Mesenchymal stem cell (in vitro differentiated cells and primary cell): Measurements from ENCODE around the gene DBNDD2.

Source experiments
- DNase-seq: peaks from one replicate; pipeline ENCODE4 v3.0.0-alpha.2; 2013
- H2AFZ ChIP-seq: one replicate; pipeline ENCODE4 v1.6.1; 2013; ENCODE audit warnings: low read depth, mild to moderate bottlenecking, control low read depth, inconsistent platforms, low read length, moderate library complexity
- H2AK5ac ChIP-seq: 2 replicates; pipeline ENCODE4 v1.6.1; 2013; ENCODE audit warnings: low read length, moderate library complexity, mild to moderate bottlenecking, inconsistent platforms; ENCODE audit not compliant: severe bottlenecking
- H2BK120ac ChIP-seq: one replicate; pipeline ENCODE4 v1.6.1; 2013; ENCODE audit warnings: low read depth, mild to moderate bottlenecking, inconsistent platforms, low read length, moderate library complexity
- H2BK12ac ChIP-seq, 2 experiments: one replicate each; pipeline ENCODE4 v1.6.1; 2013; ENCODE audit warnings: inconsistent platforms in 2 of 2, low read length in 2 of 2, mild to moderate bottlenecking in 2 of 2, moderate library complexity in 2 of 2, control low read depth in 1 of 2
- H2BK15ac ChIP-seq: one replicate; pipeline ENCODE4 v1.6.1; 2013; ENCODE audit warnings: mild to moderate bottlenecking, low read depth, inconsistent platforms; ENCODE audit not compliant: poor library complexity, severe bottlenecking
- H2BK5ac ChIP-seq: 2 replicates; pipeline ENCODE4 v1.6.1; 2013; ENCODE audit warnings: low read depth, mild to moderate bottlenecking, low read length, control low read depth, inconsistent platforms; ENCODE audit not compliant: poor library complexity, severe bottlenecking
- H3K14ac ChIP-seq, 2 experiments: one replicate each; pipeline ENCODE4 v1.6.1; 2013; ENCODE audit warnings: inconsistent platforms in 2 of 2, low read length in 2 of 2, control low read depth in 1 of 2, mild to moderate bottlenecking in 1 of 2, moderate library complexity in 1 of 2
- H3K18ac ChIP-seq, 2 experiments: one replicate each; pipeline ENCODE4 v1.6.1; 2013; ENCODE audit warnings: inconsistent platforms in 2 of 2, low read length in 2 of 2, control low read depth in 1 of 2, low read depth in 1 of 2, mild to moderate bottlenecking in 1 of 2
- H3K23ac ChIP-seq, 2 experiments: one replicate each; pipeline ENCODE4 v1.6.1; 2013; ENCODE audit warnings: inconsistent platforms in 2 of 2, low read length in 2 of 2, mild to moderate bottlenecking in 2 of 2, moderate library complexity in 2 of 2, control low read depth in 1 of 2
- H3K27ac ChIP-seq: 2 replicates; pipeline ENCODE4 v1.5.1; 2013; ENCODE audit warnings: mild to moderate bottlenecking, moderate library complexity, low read length, control low read depth, inconsistent platforms; ENCODE audit not compliant: poor library complexity, severe bottlenecking
- H3K27me3 ChIP-seq, 2 experiments: 2 replicates each; pipeline versions ENCODE4 v1.6.1 to v1.7.0; 2013; ENCODE audit warnings: low read length in 2 of 2, mild to moderate bottlenecking in 2 of 2, moderate library complexity in 2 of 2, control low read depth in 1 of 2, inconsistent platforms in 1 of 2; ENCODE audit not compliant: control insufficient read depth in 1 of 2, insufficient read depth in 1 of 2
- H3K36me3 ChIP-seq, 2 experiments: 2 replicates each; pipeline versions ENCODE4 v1.6.1 to v1.7.0; 2013; ENCODE audit warnings: low read length in 2 of 2, control low read depth in 1 of 2, inconsistent platforms in 1 of 2, low read depth in 1 of 2, mild to moderate bottlenecking in 1 of 2; ENCODE audit not compliant: insufficient read depth in 2 of 2, control insufficient read depth in 1 of 2
- H3K4ac ChIP-seq, 2 experiments: one replicate each; pipeline ENCODE4 v1.6.1; 2013; ENCODE audit warnings: inconsistent platforms in 2 of 2, low read length in 2 of 2, mild to moderate bottlenecking in 2 of 2, moderate library complexity in 2 of 2, control low read depth in 1 of 2, low read depth in 1 of 2
- H3K4me1 ChIP-seq: 2 replicates; pipeline ENCODE4 v1.6.1; 2013; ENCODE audit warnings: low read depth, low read length, control low read depth; ENCODE audit not compliant: control insufficient read depth, insufficient read depth
- H3K4me2 ChIP-seq: 2 replicates; pipeline ENCODE4 v1.6.1; 2013; ENCODE audit warnings: low read length, mild to moderate bottlenecking, inconsistent platforms; ENCODE audit not compliant: poor library complexity, severe bottlenecking
- H3K4me3 ChIP-seq, 2 experiments: 2 replicates each; pipeline versions ENCODE4 v1.5.1 to v1.7.0; 2013; ENCODE audit warnings: low read length in 2 of 2, mild to moderate bottlenecking in 2 of 2, control low read depth in 1 of 2, low read depth in 1 of 2; ENCODE audit not compliant: insufficient read depth in 1 of 2
- H3K79me1 ChIP-seq: replicated peaks from 2 replicates; pipeline ENCODE4 v1.6.1; 2013; ENCODE audit warnings: mild to moderate bottlenecking, control low read depth, low read length, inconsistent platforms; ENCODE audit not compliant: poor library complexity, severe bottlenecking
- H3K9ac ChIP-seq: 2 replicates; pipeline ENCODE4 v1.7.0; 2013; ENCODE audit warnings: mild to moderate bottlenecking, low read length, moderate library complexity
- H3K9me3 ChIP-seq: 2 replicates; pipeline ENCODE4 v1.7.0; 2013; ENCODE audit warnings: mild to moderate bottlenecking, low read length; ENCODE audit not compliant: control insufficient read depth
- H4K8ac ChIP-seq: one replicate; pipeline ENCODE4 v1.6.1; 2013; ENCODE audit warnings: inconsistent platforms, mild to moderate bottlenecking, low read length, moderate library complexity
- H4K91ac ChIP-seq: one replicate; pipeline ENCODE4 v1.6.1; 2013; ENCODE audit warnings: mild to moderate bottlenecking, low read length, inconsistent platforms
- WGBS: methylation state at CpG from one replicate; pipeline ENCODE4 v1.1.7; 2013; ENCODE audit warnings: mixed read lengths; 5-methylcytosine and 5-hydroxymethylcytosine counted together

DBNDD2 gene

GRCh38 chr20:45362804-45363610 is 45.1 kb upstream of the DBNDD2 start, which contains the start of gene SYS1:
Gene SYS1 (plus strand): TSS chr20:45363156. CDS start chr20:45363532, 376 bp downstream.
- Histone ChIP-seq H2BK12ac (no peak within 1 kb of the TSS), H2BK5ac (peak within 1 kb of the TSS; percentile 84), H4K8ac (peak within 1 kb of the TSS; percentile 99), H3K4me1 (peaks cover 19% of the 10 kb centered on the region), H3K9me3 (no peaks in the 10 kb centered on the region), H3K4me2 (peak within 1 kb of the TSS; percentile 76), H2BK120ac (peak within 1 kb of the TSS; percentile 77), H3K4ac (peak within 1 kb of the TSS in 1 of 2 experiments; percentile 90), H3K18ac (peak within 1 kb of the TSS; percentile 95 to 98), H3K27ac (peak within 1 kb of the TSS; percentile 95), H2BK15ac (peak within 1 kb of the TSS; percentile 84), H3K23ac (peak within 1 kb of the TSS in 1 of 2 experiments; percentile 3), H4K91ac (peak within 1 kb of the TSS; percentile 92), H3K14ac (peak within 1 kb of the TSS in 1 of 2 experiments; percentile 69), H3K4me3 (peak within 1 kb of the TSS; percentile 79 to 95), H3K79me1 (peaks cover 24% of the 10 kb centered on the region), H2AK5ac (peak within 1 kb of the TSS; percentile 55), H3K36me3 (peaks cover 22 to 29% of the 10 kb centered on the region in 2 experiments), H2AFZ (peak within 1 kb of the TSS; percentile 91), H3K9ac (peak within 1 kb of the TSS; percentile 99), H3K27me3 (no peaks in the 10 kb centered on the region)
- DNase-seq, result peak; percentile 98
- WGBS, result under 1% methylated on average over 55 of the region's 55 CpGs

GRCh38 chr20:45363611-45364492 is 44.2 kb upstream of the DBNDD2 start:
- no peak overlapping the region for H2AK5ac ChIP-seq
- no peak for DNase-seq
- no peaks in the 10 kb centered on the region for H3K27me3 ChIP-seq
- H3K9me3 ChIP-seq, result no peaks in the 10 kb centered on the region
- no peak overlapping the region for H2BK5ac ChIP-seq
- peak overlapping the region in 1 of 2 experiments; percentile 45 for H3K14ac ChIP-seq
- no peak overlapping the region for H3K4ac ChIP-seq
- H3K4me1 ChIP-seq, result peaks cover 14% of the 10 kb centered on the region
- H2BK12ac ChIP-seq, result no peak overlapping the region
- H2BK120ac ChIP-seq, result no peak overlapping the region
- H3K4me3 ChIP-seq, result peak overlapping the region; percentile 79 to 95
- peak overlapping the region; percentile 99 for H3K9ac ChIP-seq
- no peak overlapping the region for H2BK15ac ChIP-seq
- WGBS, result 28% methylated on average over 23 of the region's 23 CpGs
- no peak overlapping the region for H3K27ac ChIP-seq
- H2AFZ ChIP-seq, result no peak overlapping the region
- H3K36me3 ChIP-seq, result peaks cover 24 to 37% of the 10 kb centered on the region in 2 experiments
- peak overlapping the region in 1 of 2 experiments; percentile 73 for H3K18ac ChIP-seq
- peak overlapping the region in 1 of 2 experiments; percentile 3 for H3K23ac ChIP-seq
- peaks cover 27% of the 10 kb centered on the region for H3K79me1 ChIP-seq
- no peak overlapping the region for H4K8ac ChIP-seq
- H3K4me2 ChIP-seq, result peak overlapping the region; percentile 76
- H4K91ac ChIP-seq, result no peak overlapping the region

- no peak overlapping the region for H3K23ac ChIP-seq
- H3K4me2 ChIP-seq, result no peak overlapping the region
- H3K27me3 ChIP-seq, result no peaks in the 10 kb centered on the region
- H2AK5ac ChIP-seq, result no peak overlapping the region
- peaks cover 4% of the 10 kb centered on the region for H3K4me1 ChIP-seq
- 99% methylated on average over 5 of the region's 5 CpGs for WGBS
- H2AFZ ChIP-seq, result no peak overlapping the region
- no peak overlapping the region for H4K8ac ChIP-seq
- no peaks in the 10 kb centered on the region for H3K9me3 ChIP-seq
- no peak overlapping the region for H3K18ac ChIP-seq
- no peak for DNase-seq
- H2BK15ac ChIP-seq, result no peak overlapping the region
- no peak overlapping the region for H2BK5ac ChIP-seq
- H3K4ac ChIP-seq, result no peak overlapping the region
- H3K4me3 ChIP-seq, result no peak overlapping the region
- H3K14ac ChIP-seq, result no peak overlapping the region
- H2BK12ac ChIP-seq, result no peak overlapping the region
- no peak overlapping the region for H4K91ac ChIP-seq
- peaks cover 27% of the 10 kb centered on the region for H3K79me1 ChIP-seq
- no peak overlapping the region for H3K9ac ChIP-seq
- H2BK120ac ChIP-seq, result no peak overlapping the region
- peaks cover 27 to 37% of the 10 kb centered on the region in 2 experiments for H3K36me3 ChIP-seq
- H3K27ac ChIP-seq, result no peak overlapping the region
Measured at GRCh38 chr20:45365444-45365970, 42.6 kb upstream of the DBNDD2 start.
